Stimulated activated CD4-positive, alpha-beta T cell treated with anti-CD3 and anti-CD28 coated beads, Interleukin-1b, Interleukin-23, amount 100 ng/mL, for 24 hours (primary cell): ENCODE measurements around the gene RPH3AL.
"Not testable (repeated sequence)": the region's sequence is repeated elsewhere in the genome, so short reads cannot be mapped to it uniquely, and the experiment has no call there.

Source experiments
- DNase-seq, 4 experiments: peaks; one replicate each; pipeline ENCODE4 v3.0.0-alpha.2; 2020; ENCODE audit warnings: low read depth in 4 of 4, low spot score in 1 of 4

Gene RPH3AL

DNA sequence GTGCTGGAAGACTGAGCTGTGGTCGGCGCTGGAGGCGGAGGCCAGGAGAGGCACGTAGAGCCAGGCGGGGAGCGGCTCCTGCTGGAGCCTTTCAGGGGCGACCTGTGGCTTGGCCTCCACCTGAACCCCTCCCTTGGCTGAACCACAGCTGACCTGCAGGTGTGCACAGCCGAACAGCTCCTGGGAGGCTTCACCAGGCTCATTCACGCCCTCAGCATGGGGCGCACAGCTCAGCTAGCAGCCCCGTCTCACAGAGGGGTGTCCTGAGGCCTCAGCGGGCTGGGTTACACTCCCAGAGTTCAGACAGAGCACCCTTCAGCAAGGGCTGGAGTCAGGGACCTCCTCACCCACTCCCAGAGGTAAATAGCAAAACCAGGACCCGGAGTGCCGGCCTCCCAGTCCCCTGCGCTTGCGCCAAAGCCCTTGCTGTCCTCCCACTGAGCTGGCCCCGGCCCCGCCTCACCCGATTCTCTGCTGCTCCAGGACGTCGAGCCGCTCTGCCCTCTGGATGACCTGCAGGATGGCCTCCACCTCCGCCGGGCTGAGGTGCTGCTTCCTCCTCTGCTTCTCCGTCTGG, 31.7 kb downstream of the RPH3AL start:
- no peak for DNase-seq

DNA sequence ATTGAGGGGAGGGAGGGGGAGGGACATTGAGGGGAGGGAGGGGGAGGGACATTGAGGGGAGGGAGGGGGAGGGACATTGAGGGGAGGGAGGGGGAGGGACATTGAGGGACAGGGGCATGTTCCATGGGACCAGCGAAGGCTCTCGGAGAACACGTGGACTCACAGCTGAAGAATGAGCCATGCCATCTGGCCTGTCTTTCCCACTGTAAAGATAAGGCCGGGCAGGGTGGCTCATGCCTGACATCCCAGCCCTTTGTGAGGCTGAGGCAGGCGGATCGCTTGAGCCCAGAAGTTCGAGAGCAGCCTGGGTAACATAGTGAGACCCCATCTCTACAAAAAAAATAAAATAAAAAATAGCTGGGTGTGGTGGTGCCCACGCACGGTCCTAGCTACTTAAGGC, 32.5 kb downstream of the RPH3AL start:
- DNase-seq, result no peak

DNA sequence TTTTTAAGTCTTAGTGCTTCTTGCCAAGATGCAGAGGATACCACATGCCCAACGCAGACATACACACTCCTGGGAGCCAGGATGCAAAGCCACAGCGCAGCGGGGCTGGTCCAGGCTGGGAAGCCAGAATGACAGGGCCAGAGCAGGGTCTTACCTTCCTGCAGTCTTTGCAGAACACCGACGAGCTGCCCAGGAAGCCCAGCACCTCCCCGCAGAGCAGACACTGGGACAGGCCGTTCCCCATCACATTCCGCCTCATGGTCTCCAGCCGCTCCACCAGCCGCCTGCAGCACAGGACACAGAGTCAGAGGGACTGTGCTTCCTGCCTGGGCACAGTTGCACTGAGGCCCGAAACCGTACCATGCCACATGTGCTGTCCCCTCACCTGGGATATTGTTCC, 33.3 kb downstream of the RPH3AL start:
- no peak for DNase-seq

DNA sequence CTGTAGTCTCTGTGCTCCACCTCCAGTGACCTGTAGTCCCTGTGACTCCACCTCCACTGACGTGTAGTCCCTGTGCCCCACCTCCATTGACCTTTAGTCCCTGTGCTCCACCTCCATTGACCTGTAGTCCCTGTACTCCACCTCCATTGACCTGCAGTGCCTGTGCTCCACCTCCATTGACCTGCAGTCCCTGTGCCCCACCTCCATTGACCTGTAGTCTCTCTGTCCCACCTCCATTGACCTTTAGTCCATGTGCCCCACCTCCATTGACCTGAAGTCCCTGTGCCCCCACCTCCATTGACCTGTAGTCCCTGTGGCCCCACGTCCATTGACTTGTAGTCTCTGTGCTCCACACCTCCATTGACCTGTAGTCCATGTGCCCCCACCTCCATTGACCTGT, 35.5 kb downstream of the RPH3AL start:
- not testable (repeated sequence) for DNase-seq

- DNase-seq, result not testable (repeated sequence)
Observed at GRCh38 chr17:315399-315798, 37.2 kb downstream of the RPH3AL start.

DNA sequence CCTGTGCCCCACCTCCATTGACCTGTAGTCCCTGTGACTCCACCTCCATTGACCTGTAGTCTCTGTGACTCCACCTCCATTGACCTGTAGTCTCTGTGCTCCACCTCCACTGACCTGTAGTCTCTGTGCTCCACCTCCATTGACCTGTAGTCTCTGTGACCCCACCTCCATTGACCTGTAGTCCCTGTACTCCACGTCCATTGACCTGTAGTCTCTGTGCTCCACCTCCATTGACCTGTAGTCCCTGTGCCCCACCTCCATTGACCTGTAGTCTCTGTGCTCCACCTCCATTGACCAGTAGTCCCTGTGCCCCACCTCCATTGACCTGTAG, 38.0 kb downstream of the RPH3AL start:
- not testable (repeated sequence) for DNase-seq

- DNase-seq, result no peak
Observed at GRCh38 chr17:313911-314613, 38.5 kb downstream of the RPH3AL start.

- DNase-seq, result no peak
Observed at GRCh38 chr17:313231-313630, 39.4 kb downstream of the RPH3AL start.

- no peak for DNase-seq
Observed at GRCh38 chr17:312476-313148, 40.0 kb downstream of the RPH3AL start.

DNA sequence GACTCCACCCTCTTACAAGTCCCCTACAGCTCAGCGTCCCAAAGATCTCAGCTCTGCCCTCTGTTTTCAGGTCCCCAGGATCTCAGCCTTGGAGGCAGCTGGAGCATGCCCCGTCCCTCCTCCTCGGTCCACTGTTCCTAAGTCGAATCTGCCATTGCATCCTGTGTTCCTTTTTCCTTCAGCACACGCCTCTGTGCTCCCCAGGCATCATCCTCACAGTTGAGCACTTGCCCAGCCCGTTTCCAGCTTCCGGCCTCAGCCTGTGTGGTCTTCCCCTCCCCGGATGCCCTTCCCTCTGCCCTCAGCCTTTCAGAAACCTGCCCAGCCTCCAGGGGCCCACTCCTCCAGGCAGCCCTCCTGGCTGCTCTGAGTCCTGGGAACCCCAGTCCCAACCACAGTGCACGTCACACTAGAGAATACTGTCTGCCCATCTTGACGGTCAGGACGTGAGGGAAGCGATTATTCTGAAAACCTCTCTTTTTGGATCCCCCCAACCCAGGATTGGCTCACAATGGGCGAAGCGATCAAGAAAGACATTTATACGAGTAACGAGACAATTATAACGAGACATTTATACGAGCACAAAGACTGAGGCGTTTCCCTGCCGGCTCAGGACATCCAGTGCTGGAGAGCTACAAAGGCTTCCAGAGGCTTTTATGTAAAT, 41.4 kb downstream of the RPH3AL start:
- no peak for DNase-seq

- no peak for DNase-seq
Observed at GRCh38 chr17:310111-311010, 42.2 kb downstream of the RPH3AL start.

- no peak for DNase-seq
Observed at GRCh38 chr17:309361-309888, 43.2 kb downstream of the RPH3AL start.

GRCh38 chr17:307741-308507, 44.7 kb downstream of the RPH3AL start:
- DNase-seq, result no peak

DNA sequence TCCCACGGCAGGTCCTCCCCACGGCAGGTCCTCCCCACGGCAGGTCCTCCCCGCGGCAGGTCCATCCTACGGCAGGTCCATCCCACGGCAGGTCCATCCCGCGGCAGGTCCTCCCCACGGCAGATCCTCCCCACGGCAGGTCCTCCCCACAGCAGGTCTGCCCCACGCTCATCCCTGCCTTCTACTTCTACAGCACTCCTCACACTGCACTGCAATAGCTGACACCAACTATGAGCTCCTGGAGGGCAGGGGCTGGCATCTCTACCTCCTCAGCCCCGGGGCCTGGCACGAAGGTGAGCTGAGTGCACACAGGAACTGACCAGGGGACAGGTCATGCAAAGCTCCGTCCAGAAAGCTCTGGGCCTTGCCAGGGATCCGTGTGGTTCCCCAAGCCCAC, 45.3 kb downstream of the RPH3AL start:
- DNase-seq, result no peak

GRCh38 chr17:306536-307294, 45.9 kb downstream of the RPH3AL start:
- DNase-seq, result no peak

DNA sequence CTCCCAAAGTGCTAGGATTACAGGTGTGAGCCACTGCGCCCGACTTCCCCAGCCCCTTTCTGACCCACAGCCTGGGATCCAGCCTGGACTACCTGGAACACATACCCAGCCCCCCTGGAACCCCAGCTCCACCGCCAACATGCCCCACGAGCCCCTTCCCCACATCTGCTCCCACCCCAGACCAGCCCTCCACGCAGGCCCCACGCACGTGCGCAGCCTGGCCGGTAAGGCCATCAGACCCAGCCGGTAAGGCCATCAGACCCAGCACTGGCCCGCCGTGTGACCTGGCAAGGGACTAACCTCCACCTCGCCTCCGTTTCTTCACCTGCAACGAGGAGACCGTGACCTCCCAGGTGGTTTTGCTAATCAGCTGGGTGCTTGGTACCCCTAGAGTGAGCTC, 46.5 kb downstream of the RPH3AL start:
- DNase-seq, result no peak

DNA sequence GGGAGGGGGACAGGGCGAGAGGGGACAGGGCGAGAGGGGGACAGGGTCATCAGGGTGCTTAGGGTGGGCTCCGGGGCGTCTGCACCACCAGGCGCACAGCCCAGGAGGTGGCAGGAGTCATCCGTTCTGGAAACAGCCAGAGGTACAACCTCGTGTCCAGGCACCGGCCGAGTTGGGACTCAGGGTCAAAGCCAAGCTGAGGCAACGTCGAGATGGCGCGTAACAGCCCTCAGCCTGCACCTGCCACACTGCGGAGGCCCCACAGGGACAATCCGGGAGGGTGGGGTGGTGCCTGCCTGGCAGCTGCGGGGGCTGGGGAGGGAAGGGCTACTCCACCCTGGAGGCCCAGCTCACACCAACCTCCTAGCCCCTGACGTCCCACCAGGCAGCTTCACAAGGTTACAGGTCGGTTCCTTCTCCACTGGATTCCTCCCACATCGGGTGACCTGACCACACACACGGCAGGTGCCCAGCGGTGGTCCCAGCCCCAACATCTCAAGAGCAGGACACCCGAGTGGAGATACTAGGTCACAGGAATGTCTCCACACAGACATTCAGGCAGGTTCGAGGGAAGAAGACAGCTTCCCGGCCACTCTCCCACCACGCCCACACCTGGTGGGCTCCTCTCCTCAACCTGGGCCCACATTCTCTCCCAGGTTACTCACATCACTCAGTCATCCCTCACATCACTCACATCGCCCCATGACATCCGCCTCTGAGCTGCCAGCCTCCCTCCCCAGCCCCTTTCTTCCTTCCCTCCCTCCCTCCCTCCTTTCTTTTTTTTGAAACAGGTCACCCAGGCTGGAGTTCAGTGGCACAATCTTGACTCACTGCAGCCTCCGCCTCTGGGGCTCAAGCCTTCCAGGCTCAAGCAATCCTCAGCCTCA, 47.3 kb downstream of the RPH3AL start:
- no peak for DNase-seq

GRCh38 chr17:304461-304860, 48.1 kb downstream of the RPH3AL start:
- no peak for DNase-seq
